Lung (tissue), 12 donors: ENCODE data around the gene PDE6A. TPM values are rescaled to one million over a fixed set of nuclear protein-coding genes. Genes with fewer than 3 reads are reported as not detected.

ENCODE experiments used
- ATAC-seq: fragments of 200-7000 bp; cut with Tn5 transposase; one replicate; pipeline ENCODE4 v1.9.1; 2020; ENCODE audit warnings: moderate number of reproducible peaks; ENCODE audit not compliant: insufficient read depth, low FRiP score
- DNase-seq, 3 donors: peaks; one replicate each; pipeline ENCODE4 v3.0.0-alpha.2; 2013 to 2017
- H3K27ac ChIP-seq, 2 donors: one replicate each; pipeline ENCODE4 v1.5.1; 2013; ENCODE audit warnings: mild to moderate bottlenecking in 2 of 2, moderate library complexity in 2 of 2, control low read depth in 1 of 2, inconsistent platforms in 1 of 2, low read depth in 1 of 2, low read length in 1 of 2
- H3K27me3 ChIP-seq, 3 donors: one replicate each; pipeline ENCODE4 v1.5.1; 2013; ENCODE audit warnings: low read length in 2 of 3; ENCODE audit not compliant: control insufficient read depth in 3 of 3, insufficient read depth in 3 of 3
- H3K36me3 ChIP-seq, 4 donors: one replicate each; pipeline ENCODE4 v1.5.1; 2013; ENCODE audit warnings: low read length in 4 of 4, mild to moderate bottlenecking in 1 of 4, moderate library complexity in 1 of 4; ENCODE audit not compliant: control insufficient read depth in 4 of 4, insufficient read depth in 4 of 4
- H3K4me1 ChIP-seq, 5 donors: one replicate each; pipeline ENCODE4 v1.5.1; 2013; ENCODE audit warnings: low read length in 5 of 5, mild to moderate bottlenecking in 2 of 5, moderate library complexity in 1 of 5; ENCODE audit not compliant: control insufficient read depth in 5 of 5, insufficient read depth in 5 of 5
- H3K4me3 ChIP-seq: one replicate; pipeline ENCODE4 v1.5.1; 2013; ENCODE audit warnings: mild to moderate bottlenecking, control low read depth, moderate library complexity
- H3K9ac ChIP-seq, 2 donors: one replicate each; pipeline ENCODE4 v1.5.1; 2013; ENCODE audit warnings: low read length in 2 of 2, control low read depth in 1 of 2; ENCODE audit not compliant: insufficient read depth in 1 of 2
- H3K9me3 ChIP-seq, 4 donors: one replicate each; pipeline ENCODE4 v1.5.1; 2013; ENCODE audit warnings: low read length in 3 of 4, mild to moderate bottlenecking in 1 of 4, moderate library complexity in 1 of 4; ENCODE audit not compliant: control insufficient read depth in 4 of 4, insufficient read depth in 3 of 4
- CTCF ChIP-seq: IDR thresholded peaks from 2 replicates; pipeline ENCODE4 v1.5.1; 2012; ENCODE audit warnings: mild to moderate bottlenecking; ENCODE audit errors: control extremely low read depth, extremely low read depth
- WGBS, 2 donors: extraction: QIAGEN DNeasy Blood & Tissue Kit; methylation state at CpG; one replicate each; pipeline ENCODE4 v1.1.7; 2013; 5-methylcytosine and 5-hydroxymethylcytosine counted together
- polyA plus RNA-seq, 2 donors: library from polyadenylated mRNA; stranded (reverse); fragments of 200-250 nt; gene quantifications; one replicate each; pipeline ENCODE4 v1.2.1, GENCODE V29; 2013
- total RNA-seq, 2 donors: library from RNA; depleted of rRNA in 1 of 2; stranded (reverse); fragments of >200 nt in 1 of 2; gene quantifications; one replicate each; pipeline ENCODE4 v1.2.1, GENCODE V29; 2014 to 2021
- donor health status: control.
- donor health status: control.
- donor health status: Bipolar disorder and iron deficiency.
- donor health status: healthy.
- donor health status: DM: yes; HTN: yes; CAD: no.

Gene PDE6A
- total and polyA plus RNA-seq, 4 donors: 0.03 to 0.06 (median 0.06) TPM; not detected in 1

- no peak overlapping the region for H3K27ac ChIP-seq
- no peak overlapping the region for H3K9ac ChIP-seq
- no peak for ATAC-seq
- DNase-seq: no peak
- H3K4me1 ChIP-seq: no peaks in the 10 kb centered on the region
- 64 to 89% methylated on average over 5 of the region's 5 CpGs for WGBS, 2 donors
- no peaks in the 10 kb centered on the region for H3K27me3 ChIP-seq
- H3K4me3 ChIP-seq: no peak overlapping the region
- no peaks in the 10 kb centered on the region for H3K9me3 ChIP-seq
- peaks cover 0 to 1% (median 0%) of the 10 kb centered on the region in 4 donors for H3K36me3 ChIP-seq
- no peak for TF ChIP-seq CTCF
These were observed 113.1 kb downstream of the PDE6A start for GRCh38 chr5:149831492-149831891.

GRCh38 chr5:149830579-149830978 lies 114.0 kb downstream of the PDE6A start:
- Histone ChIP-seq H3K9ac (no peak overlapping the region), H3K4me3 (no peak overlapping the region), H3K4me1 (no peaks in the 10 kb centered on the region), H3K27me3 (no peaks in the 10 kb centered on the region), H3K9me3 (no peaks in the 10 kb centered on the region), H3K27ac (no peak overlapping the region), H3K36me3 (no peaks in the 10 kb centered on the region)
- WGBS, 2 donors: 92 to 94% methylated on average over 5 of the region's 5 CpGs
- no peak for TF ChIP-seq CTCF
- ATAC-seq (no peak), DNase-seq (no peak)

GRCh38 chr5:149829954-149830353 lies 114.6 kb downstream of the PDE6A start:
- H3K4me3 ChIP-seq: no peak overlapping the region
- DNase-seq: no peak
- no peak overlapping the region for H3K9ac ChIP-seq
- no peak for TF ChIP-seq CTCF
- no peak overlapping the region for H3K27ac ChIP-seq
- no peaks in the 10 kb centered on the region for H3K36me3 ChIP-seq
- H3K4me1 ChIP-seq: peaks cover 0 to 4% (median 0%) of the 10 kb centered on the region in 5 donors
- no peaks in the 10 kb centered on the region for H3K9me3 ChIP-seq
- no peak for ATAC-seq
- H3K27me3 ChIP-seq: no peaks in the 10 kb centered on the region
- WGBS, 2 donors: 80 to 93% methylated on average over 3 of the region's 3 CpGs
